ENCODE data around the gene UBE2B. TPM values are rescaled to one million over a fixed set of nuclear protein-coding genes. Genes with fewer than 3 reads are reported as not detected.
"Not testable (repeated sequence)": the region's sequence is repeated elsewhere in the genome, so short reads cannot be mapped to it uniquely, and the experiment has no call there.

UBE2B gene
- polyA plus RNA-seq (2013, experiment 1 of 2), result 90.0 TPM
- polyA plus RNA-seq (2013, experiment 2 of 2), result 91.6 TPM

- peak within 1 kb of the TSS; percentile 98 for H3K9ac ChIP-seq (ENCODE audit: low read depth, low read length, poor library complexity)
- peak within 1 kb of the TSS; percentile 98 for H2BK120ac ChIP-seq (ENCODE audit: low read depth, low read length)
- peaks cover 2 to 25% of the 10 kb centered on the region in 2 donors for H3K36me3 ChIP-seq (replicated peaks in 1 of 2; ENCODE audit: control insufficient read depth in 2 of 2, insufficient read depth in 2 of 2, low read length in 2 of 2)
- H2AK5ac ChIP-seq (ENCODE audit: low read depth, low read length), result no peak within 1 kb of the TSS
- peak within 1 kb of the TSS; percentile 52 for H3K4me2 ChIP-seq (ENCODE audit: insufficient read depth, low read length, poor library complexity, severe bottlenecking)
- H3K27ac ChIP-seq (replicated peaks; ENCODE audit: low read length), result peak within 1 kb of the TSS; percentile 93
- H2BK15ac ChIP-seq (ENCODE audit: low read length), result no peak within 1 kb of the TSS
- H3K79me1 ChIP-seq (ENCODE audit: low read depth, low read length), result peaks cover 4% of the 10 kb centered on the region
- no peaks in the 10 kb centered on the region for H3K9me3 ChIP-seq (replicated peaks in 1 of 2; ENCODE audit: control insufficient read depth in 2 of 2, insufficient read depth in 1 of 2, low read depth in 1 of 2, low read length in 2 of 2)
- H3K14ac ChIP-seq (ENCODE audit: low read length), result peak within 1 kb of the TSS; percentile 50
- H4K91ac ChIP-seq (ENCODE audit: low read depth, low read length, poor library complexity), result no peak within 1 kb of the TSS
- peak; percentile 96 for DNase-seq (ENCODE audit: low spot score)
- peak within 1 kb of the TSS; percentile 98 for H2AFZ ChIP-seq (ENCODE audit: low read length)
- H3K18ac ChIP-seq (ENCODE audit: low read length), result peak within 1 kb of the TSS; percentile 99
- WGBS, 2 donors (ENCODE audit: extremely low coverage in 2 of 2, insufficient read length in 2 of 2, insufficient replicate concordance in 1 of 2), result no CpG with 5 or more reads among the region's 74 CpGs
- no peak within 1 kb of the TSS for H4K8ac ChIP-seq (ENCODE audit: low read depth, low read length)
- peaks cover 0 to 2% of the 10 kb centered on the region in 2 donors for H3K4me1 ChIP-seq (ENCODE audit: control insufficient read depth in 2 of 2, insufficient read depth in 1 of 2, low read depth in 1 of 2, low read length in 2 of 2)
- no peaks in the 10 kb centered on the region for H3K27me3 ChIP-seq (ENCODE audit: control insufficient read depth in 3 of 3, insufficient read depth in 3 of 3, low read depth in 1 of 3, low read length in 3 of 3)
- H2BK5ac ChIP-seq (ENCODE audit: low read length), result peak within 1 kb of the TSS; percentile 98
- H3K4ac ChIP-seq (ENCODE audit: low read length), result no peak within 1 kb of the TSS
- H3K4me3 ChIP-seq (ENCODE audit: low read length in 2 of 2), result peak within 1 kb of the TSS; percentile 97 to 99
- peak within 1 kb of the TSS; percentile 77 for H3K23ac ChIP-seq (ENCODE audit: low read depth, low read length, poor library complexity)
- peak within 1 kb of the TSS; percentile 18 for H2BK12ac ChIP-seq (ENCODE audit: low read length)
These were observed at the start of gene UBE2B for GRCh38 chr5:134370871-134371833. UBE2B (plus strand) TSS chr5:134371569; CDS start chr5:134371596, 27 bp downstream.

GRCh38 chr5:134327327-134327726 lies 44.0 kb upstream of the UBE2B start:
- no peak overlapping the region for H3K18ac ChIP-seq (ENCODE audit: low read length)
- no peak overlapping the region for H2BK12ac ChIP-seq (ENCODE audit: low read length)
- H3K36me3 ChIP-seq (replicated peaks in 1 of 2; ENCODE audit: control insufficient read depth in 2 of 2, insufficient read depth in 2 of 2, low read length in 2 of 2), result no peaks in the 10 kb centered on the region
- DNase-seq (ENCODE audit: low spot score), result no peak
- H3K9me3 ChIP-seq (replicated peaks in 1 of 2; ENCODE audit: control insufficient read depth in 2 of 2, insufficient read depth in 1 of 2, low read depth in 1 of 2, low read length in 2 of 2), result peaks cover 5 to 16% of the 10 kb centered on the region in 2 donors
- no peak overlapping the region for H3K27ac ChIP-seq (replicated peaks; ENCODE audit: low read length)
- H3K4me1 ChIP-seq (ENCODE audit: control insufficient read depth in 2 of 2, insufficient read depth in 1 of 2, low read depth in 1 of 2, low read length in 2 of 2), result no peaks in the 10 kb centered on the region
- no peak overlapping the region for H2AK5ac ChIP-seq (ENCODE audit: low read depth, low read length)
- H3K4me3 ChIP-seq (ENCODE audit: low read length in 2 of 2), result no peak overlapping the region
- no peak overlapping the region for H4K8ac ChIP-seq (ENCODE audit: low read depth, low read length)
- H3K4me2 ChIP-seq (ENCODE audit: insufficient read depth, low read length, poor library complexity, severe bottlenecking), result no peak overlapping the region
- H3K9ac ChIP-seq (ENCODE audit: low read depth, low read length, poor library complexity), result no peak overlapping the region
- no peak overlapping the region for H4K91ac ChIP-seq (ENCODE audit: low read depth, low read length, poor library complexity)
- no peak overlapping the region for H2BK5ac ChIP-seq (ENCODE audit: low read length)
- H2BK120ac ChIP-seq (ENCODE audit: low read depth, low read length), result no peak overlapping the region
- no peaks in the 10 kb centered on the region for H3K27me3 ChIP-seq (ENCODE audit: control insufficient read depth in 3 of 3, insufficient read depth in 3 of 3, low read depth in 1 of 3, low read length in 3 of 3)
- no peak overlapping the region for H2BK15ac ChIP-seq (ENCODE audit: low read length)
- H3K23ac ChIP-seq (ENCODE audit: low read depth, low read length, poor library complexity), result no peak overlapping the region
- no peak overlapping the region for H3K14ac ChIP-seq (ENCODE audit: low read length)
- no peak overlapping the region for H3K4ac ChIP-seq (ENCODE audit: low read length)
- H2AFZ ChIP-seq (ENCODE audit: low read length), result no peak overlapping the region
- H3K79me1 ChIP-seq (ENCODE audit: low read depth, low read length), result no peaks in the 10 kb centered on the region

- Histone ChIP-seq H2BK5ac (ENCODE audit: low read length) (no peak overlapping the region), H3K9ac (ENCODE audit: low read depth, low read length, poor library complexity) (no peak overlapping the region), H3K36me3 (replicated peaks in 1 of 2; ENCODE audit: control insufficient read depth in 2 of 2, insufficient read depth in 2 of 2, low read length in 2 of 2) (no peaks in the 10 kb centered on the region), H2AFZ (ENCODE audit: low read length) (no peak overlapping the region), H4K8ac (ENCODE audit: low read depth, low read length) (no peak overlapping the region), H2BK12ac (ENCODE audit: low read length) (no peak overlapping the region), H3K14ac (ENCODE audit: low read length) (no peak overlapping the region), H3K23ac (ENCODE audit: low read depth, low read length, poor library complexity) (no peak overlapping the region), H2BK120ac (ENCODE audit: low read depth, low read length) (no peak overlapping the region), H4K91ac (ENCODE audit: low read depth, low read length, poor library complexity) (no peak overlapping the region), H2AK5ac (ENCODE audit: low read depth, low read length) (no peak overlapping the region), H3K18ac (ENCODE audit: low read length) (no peak overlapping the region), H3K27me3 (ENCODE audit: control insufficient read depth in 3 of 3, insufficient read depth in 3 of 3, low read depth in 1 of 3, low read length in 3 of 3) (no peaks in the 10 kb centered on the region), H3K4ac (ENCODE audit: low read length) (no peak overlapping the region), H3K4me3 (ENCODE audit: low read length in 2 of 2) (no peak overlapping the region), H3K79me1 (ENCODE audit: low read depth, low read length) (no peaks in the 10 kb centered on the region), H3K4me2 (ENCODE audit: insufficient read depth, low read length, poor library complexity, severe bottlenecking) (no peak overlapping the region), H3K4me1 (ENCODE audit: control insufficient read depth in 2 of 2, insufficient read depth in 1 of 2, low read depth in 1 of 2, low read length in 2 of 2) (no peaks in the 10 kb centered on the region), H2BK15ac (ENCODE audit: low read length) (no peak overlapping the region), H3K9me3 (replicated peaks in 1 of 2; ENCODE audit: control insufficient read depth in 2 of 2, insufficient read depth in 1 of 2, low read depth in 1 of 2, low read length in 2 of 2) (peaks cover 5 to 16% of the 10 kb centered on the region in 2 donors), H3K27ac (replicated peaks; ENCODE audit: low read length) (no peak overlapping the region)
- DNase-seq (ENCODE audit: low spot score), result no peak
- WGBS, 2 donors (ENCODE audit: extremely low coverage in 2 of 2, insufficient read length in 2 of 2, insufficient replicate concordance in 1 of 2), result no CpG with 5 or more reads among the region's 2 CpGs
These were observed 42.8 kb upstream of the UBE2B start for GRCh38 chr5:134328619-134329018.

GRCh38 chr5:134336833-134337232 lies 34.5 kb upstream of the UBE2B start:
- not testable (repeated sequence) for H4K8ac ChIP-seq (ENCODE audit: low read depth, low read length); H3K36me3 ChIP-seq (replicated peaks in 1 of 2; ENCODE audit: control insufficient read depth in 2 of 2, insufficient read depth in 2 of 2, low read length in 2 of 2); H4K91ac ChIP-seq (ENCODE audit: low read depth, low read length, poor library complexity); H3K27me3 ChIP-seq (ENCODE audit: control insufficient read depth in 3 of 3, insufficient read depth in 3 of 3, low read depth in 1 of 3, low read length in 3 of 3); H3K4me3 ChIP-seq (ENCODE audit: low read length in 2 of 2); H2BK5ac ChIP-seq (ENCODE audit: low read length); H3K23ac ChIP-seq (ENCODE audit: low read depth, low read length, poor library complexity); H2BK15ac ChIP-seq (ENCODE audit: low read length); H3K14ac ChIP-seq (ENCODE audit: low read length); H3K9ac ChIP-seq (ENCODE audit: low read depth, low read length, poor library complexity); H2AK5ac ChIP-seq (ENCODE audit: low read depth, low read length); H3K4me1 ChIP-seq (ENCODE audit: control insufficient read depth in 2 of 2, insufficient read depth in 1 of 2, low read depth in 1 of 2, low read length in 2 of 2); H3K27ac ChIP-seq (replicated peaks; ENCODE audit: low read length); H3K79me1 ChIP-seq (ENCODE audit: low read depth, low read length); H3K4ac ChIP-seq (ENCODE audit: low read length); DNase-seq (ENCODE audit: low spot score); H3K18ac ChIP-seq (ENCODE audit: low read length); H3K4me2 ChIP-seq (ENCODE audit: insufficient read depth, low read length, poor library complexity, severe bottlenecking); H2BK120ac ChIP-seq (ENCODE audit: low read depth, low read length); H2AFZ ChIP-seq (ENCODE audit: low read length); H2BK12ac ChIP-seq (ENCODE audit: low read length)
- WGBS, 2 donors (ENCODE audit: extremely low coverage in 2 of 2, insufficient read length in 2 of 2, insufficient replicate concordance in 1 of 2), result no CpG with 5 or more reads among the region's 6 CpGs
- peaks cover 7 to 17% of the 10 kb centered on the region in 2 donors for H3K9me3 ChIP-seq (replicated peaks in 1 of 2; ENCODE audit: control insufficient read depth in 2 of 2, insufficient read depth in 1 of 2, low read depth in 1 of 2, low read length in 2 of 2)
